Stimulated activated naive CD4-positive, alpha-beta T cell treated with Interleukin-2 at 50 U/mL for 16 hours (primary cell): ENCODE data around the gene GTF3C4.

ENCODE experiments used
- DNase-seq: peaks from one replicate; lab custom pipeline; 2025; lab: John Stamatoyannopoulos, UW

GTF3C4 gene

GRCh38 chr9:132670457-132671391 is at the start of gene GTF3C4:
TSS of gene GTF3C4 (plus strand) at chr9:132670464. CDS start at chr9:132670599, 135 bp downstream.
- DNase-seq, result peak; percentile 55

- no peak for DNase-seq
These were observed 48.1 kb upstream of the GTF3C4 start for GRCh38 chr9:132622159-132622558.

GRCh38 chr9:132626285-132626684 is 44.0 kb upstream of the GTF3C4 start:
- DNase-seq, result no peak

GRCh38 chr9:132627106-132627505 is 43.2 kb upstream of the GTF3C4 start:
- no peak for DNase-seq

GRCh38 chr9:132627594-132627993 is 42.7 kb upstream of the GTF3C4 start:
- no peak for DNase-seq

- no peak for DNase-seq
These were observed 41.5 kb upstream of the GTF3C4 start for GRCh38 chr9:132628746-132629145.

GRCh38 chr9:132630116-132630515 is 40.1 kb upstream of the GTF3C4 start:
- no peak for DNase-seq

GRCh38 chr9:132630811-132631210 is 39.5 kb upstream of the GTF3C4 start:
- DNase-seq, result no peak

GRCh38 chr9:132631280-132631679 is 39.0 kb upstream of the GTF3C4 start:
- no peak for DNase-seq

- DNase-seq, result no peak
These were observed 38.6 kb upstream of the GTF3C4 start for GRCh38 chr9:132631685-132632084.

GRCh38 chr9:132632413-132633129 is 37.7 kb upstream of the GTF3C4 start:
- no peak for DNase-seq

GRCh38 chr9:132634327-132634726 is 35.9 kb upstream of the GTF3C4 start:
- no peak for DNase-seq

- DNase-seq, result no peak
These were observed 32.9 kb upstream of the GTF3C4 start for GRCh38 chr9:132637351-132637750.

- no peak for DNase-seq
These were observed 32.5 kb upstream of the GTF3C4 start for GRCh38 chr9:132637801-132638200.

- no peak for DNase-seq
These were observed 32.0 kb upstream of the GTF3C4 start for GRCh38 chr9:132638240-132638639.

GRCh38 chr9:132639322-132639721 is 30.9 kb upstream of the GTF3C4 start:
- DNase-seq, result no peak

- DNase-seq, result no peak
These were observed 29.0 kb upstream of the GTF3C4 start for GRCh38 chr9:132641216-132641615.

GRCh38 chr9:132644251-132644650 is 26.0 kb upstream of the GTF3C4 start:
- no peak for DNase-seq

- no peak for DNase-seq
These were observed 25.0 kb upstream of the GTF3C4 start for GRCh38 chr9:132645306-132645705.

- DNase-seq, result no peak
These were observed 24.6 kb upstream of the GTF3C4 start for GRCh38 chr9:132645711-132646110.

GRCh38 chr9:132646726-132647125 is 23.5 kb upstream of the GTF3C4 start:
- no peak for DNase-seq

GRCh38 chr9:132647355-132647754 is 22.9 kb upstream of the GTF3C4 start:
- no peak for DNase-seq

- DNase-seq, result no peak
These were observed 22.5 kb upstream of the GTF3C4 start for GRCh38 chr9:132647806-132648205.
